Loucy (cell line): Measurements from ENCODE around the gene CDHR4.
"Not testable (repeated sequence)": the region's sequence is repeated elsewhere in the genome, so short reads cannot be mapped to it uniquely, and the experiment has no call there.

Experiments
- H2AFZ ChIP-seq: fragments of 200-600 bp; sonication (generic); 2 replicates; pipeline ENCODE4 v1.6.0; 2016; ENCODE audit warnings: antibody characterized with exemption, mild to moderate bottlenecking, low read length, moderate library complexity
- H3F3A ChIP-seq: fragments of 200-600 bp; 2 replicates; pipeline ENCODE4 v1.6.0; 2016; ENCODE audit warnings: antibody characterized with exemption, low read depth, mild to moderate bottlenecking
- H3K27me3 ChIP-seq: fragments of 200-600 bp; sonication (generic); 2 replicates; pipeline ENCODE4 v1.6.1; 2014; ENCODE audit warnings: low read length, mild to moderate bottlenecking; ENCODE audit not compliant: insufficient read depth, poor library complexity, severe bottlenecking
- H3K36me3 ChIP-seq: fragments of 200-600 bp; sonication (generic); 2 replicates; pipeline ENCODE4 v1.6.1; 2016; ENCODE audit warnings: low read length; ENCODE audit not compliant: insufficient read depth
- H3K4me1 ChIP-seq: fragments of 200-600 bp; sonication (generic); 2 replicates; pipeline ENCODE4 v1.5.1; 2014; ENCODE audit warnings: low read length, mild to moderate bottlenecking; ENCODE audit not compliant: insufficient read depth, poor library complexity, severe bottlenecking
- H3K4me2 ChIP-seq: fragments of 200-600 bp; sonication (generic); 2 replicates; pipeline ENCODE4 v1.6.0; 2014; ENCODE audit warnings: antibody characterized with exemption, low read length, low read depth, mild to moderate bottlenecking; ENCODE audit not compliant: poor library complexity, severe bottlenecking
- H3K4me3 ChIP-seq: fragments of 200-600 bp; sonication (generic); 2 replicates; pipeline ENCODE4 v1.5.1; 2014; ENCODE audit warnings: low read length, mild to moderate bottlenecking, mixed read lengths; ENCODE audit not compliant: poor library complexity, severe bottlenecking
- H3K79me2 ChIP-seq: fragments of 200-600 bp; sonication (generic); 2 replicates; pipeline ENCODE4 v1.6.1; 2014; ENCODE audit warnings: low read length; ENCODE audit not compliant: insufficient read depth
- H3K9ac ChIP-seq: fragments of 200-600 bp; sonication (generic); 2 replicates; pipeline ENCODE4 v1.6.0; 2014; ENCODE audit warnings: mild to moderate bottlenecking, low read depth, low read length, moderate library complexity; ENCODE audit not compliant: poor library complexity, severe bottlenecking
- H3K9me2 ChIP-seq: fragments of 200-600 bp; sonication (generic); replicated peaks from 2 replicates; pipeline ENCODE4 v1.6.1; 2016; ENCODE audit warnings: low read depth, low read length, mixed read lengths
- H3K9me3 ChIP-seq: fragments of 200-600 bp; sonication (generic); 2 replicates; pipeline ENCODE4 v1.6.1; 2014; ENCODE audit warnings: mild to moderate bottlenecking, antibody characterized with exemption, low read length, low read depth; ENCODE audit not compliant: insufficient read depth
- H4K20me1 ChIP-seq: fragments of 200-600 bp; sonication (generic); 2 replicates; pipeline ENCODE4 v1.6.0; 2014; ENCODE audit warnings: antibody characterized with exemption, low read length, mild to moderate bottlenecking; ENCODE audit not compliant: insufficient read depth, poor library complexity, severe bottlenecking
- EZH2phosphoT487 ChIP-seq: fragments of 200-600 bp; IDR thresholded peaks from 2 replicates; pipeline ENCODE4 v1.6.1; 2018; ENCODE audit warnings: antibody characterized with exemption, mild to moderate bottlenecking, moderate library complexity, borderline replicate concordance
- TF ChIP-seq, protein P1 (sequence below): fragments of 200-600 bp; sonication (generic); conservative IDR thresholded peaks from 2 replicates; pipeline ENCODE4 v1.5.1; 2014; ENCODE audit warnings: mild to moderate bottlenecking, antibody characterized with exemption, low read length

The CDHR4 gene

GRCh38 chr3:49779358-49780079, 20.2 kb downstream of the CDHR4 start:
- Histone ChIP-seq H3K4me1 (peaks cover 25% of the 10 kb centered on the region), H4K20me1 (no peaks in the 10 kb centered on the region), H3K9me2 (no peaks in the 10 kb centered on the region), H2AFZ (no peak overlapping the region), H3K4me2 (peak overlapping the region; percentile 63), H3K9me3 (no peaks in the 10 kb centered on the region), H3K9ac (no peak overlapping the region), H3K79me2 (peaks cover 73% of the 10 kb centered on the region), H3K36me3 (no peaks in the 10 kb centered on the region), H3F3A (0 out of 2 replicates have a peak, but pooled peaks cover 3% of the 10 kb centered on the region), H3K27me3 (no peaks in the 10 kb centered on the region), H3K4me3 (no peak overlapping the region)
- TF ChIP-seq, protein P1, sequence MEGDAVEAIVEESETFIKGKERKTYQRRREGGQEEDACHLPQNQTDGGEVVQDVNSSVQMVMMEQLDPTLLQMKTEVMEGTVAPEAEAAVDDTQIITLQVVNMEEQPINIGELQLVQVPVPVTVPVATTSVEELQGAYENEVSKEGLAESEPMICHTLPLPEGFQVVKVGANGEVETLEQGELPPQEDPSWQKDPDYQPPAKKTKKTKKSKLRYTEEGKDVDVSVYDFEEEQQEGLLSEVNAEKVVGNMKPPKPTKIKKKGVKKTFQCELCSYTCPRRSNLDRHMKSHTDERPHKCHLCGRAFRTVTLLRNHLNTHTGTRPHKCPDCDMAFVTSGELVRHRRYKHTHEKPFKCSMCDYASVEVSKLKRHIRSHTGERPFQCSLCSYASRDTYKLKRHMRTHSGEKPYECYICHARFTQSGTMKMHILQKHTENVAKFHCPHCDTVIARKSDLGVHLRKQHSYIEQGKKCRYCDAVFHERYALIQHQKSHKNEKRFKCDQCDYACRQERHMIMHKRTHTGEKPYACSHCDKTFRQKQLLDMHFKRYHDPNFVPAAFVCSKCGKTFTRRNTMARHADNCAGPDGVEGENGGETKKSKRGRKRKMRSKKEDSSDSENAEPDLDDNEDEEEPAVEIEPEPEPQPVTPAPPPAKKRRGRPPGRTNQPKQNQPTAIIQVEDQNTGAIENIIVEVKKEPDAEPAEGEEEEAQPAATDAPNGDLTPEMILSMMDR, result no peak
- TF ChIP-seq EZH2phosphoT487, result no peak

DNA sequence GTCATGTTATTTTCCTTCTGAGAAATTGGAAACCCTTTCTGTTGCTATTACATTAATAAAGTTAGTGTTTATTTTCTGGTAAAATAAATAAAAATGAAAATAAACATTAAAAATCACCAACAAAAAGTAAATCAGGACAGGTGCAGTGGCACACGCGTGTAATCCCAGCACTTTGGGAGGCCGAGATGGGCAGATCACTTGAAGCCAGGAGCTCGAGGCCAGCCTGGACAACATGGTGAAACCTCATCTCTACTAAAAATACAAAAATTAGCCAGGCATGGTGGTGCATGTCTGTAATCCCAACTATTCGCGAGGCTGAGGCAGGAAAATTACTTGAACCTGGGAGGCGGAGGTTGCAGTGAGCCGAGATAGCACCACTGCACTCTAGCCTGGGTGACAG, 23.6 kb downstream of the CDHR4 start:
- not testable (repeated sequence) for H3K36me3 ChIP-seq, H4K20me1 ChIP-seq, H3F3A ChIP-seq, H3K9me3 ChIP-seq, H2AFZ ChIP-seq, H3K9me2 ChIP-seq, H3K27me3 ChIP-seq, H3K4me3 ChIP-seq, H3K4me2 ChIP-seq, H3K9ac ChIP-seq
- Histone ChIP-seq H3K79me2 (peaks cover 67% of the 10 kb centered on the region), H3K4me1 (peaks cover 20% of the 10 kb centered on the region)

DNA sequence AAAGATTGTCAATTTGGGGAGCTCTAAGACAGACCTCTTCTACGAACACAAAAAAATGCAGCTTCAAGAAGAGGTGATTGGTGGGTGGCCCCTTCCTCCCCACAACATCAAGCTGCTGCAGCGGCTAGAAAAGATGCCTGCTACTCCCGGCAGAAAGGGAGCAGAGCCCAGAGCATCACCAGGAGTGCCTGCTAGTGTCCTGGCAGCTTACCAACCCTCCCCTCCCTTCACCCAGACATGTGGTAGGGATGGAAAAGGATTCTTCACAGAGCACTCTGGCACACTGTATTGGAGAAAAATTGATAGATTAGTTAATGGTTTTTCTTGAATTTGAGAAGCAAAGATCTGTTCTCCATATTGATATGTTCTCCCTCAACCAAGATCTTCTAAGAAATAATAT, 24.1 kb downstream of the CDHR4 start:
- Histone ChIP-seq H3K4me3 (no peak overlapping the region), H3K4me2 (no peak overlapping the region), H3K9me2 (no peaks in the 10 kb centered on the region), H2AFZ (no peak overlapping the region), H3K9ac (no peak overlapping the region), H3K9me3 (no peaks in the 10 kb centered on the region), H3K4me1 (peaks cover 17% of the 10 kb centered on the region), H3K36me3 (no peaks in the 10 kb centered on the region), H3K79me2 (peaks cover 68% of the 10 kb centered on the region), H4K20me1 (peaks cover 8% of the 10 kb centered on the region), H3F3A (0 out of 2 replicates have a peak, but pooled peaks cover 3% of the 10 kb centered on the region), H3K27me3 (no peaks in the 10 kb centered on the region)
- TF ChIP-seq, protein P1, result no peak
- no peak for TF ChIP-seq EZH2phosphoT487

DNA sequence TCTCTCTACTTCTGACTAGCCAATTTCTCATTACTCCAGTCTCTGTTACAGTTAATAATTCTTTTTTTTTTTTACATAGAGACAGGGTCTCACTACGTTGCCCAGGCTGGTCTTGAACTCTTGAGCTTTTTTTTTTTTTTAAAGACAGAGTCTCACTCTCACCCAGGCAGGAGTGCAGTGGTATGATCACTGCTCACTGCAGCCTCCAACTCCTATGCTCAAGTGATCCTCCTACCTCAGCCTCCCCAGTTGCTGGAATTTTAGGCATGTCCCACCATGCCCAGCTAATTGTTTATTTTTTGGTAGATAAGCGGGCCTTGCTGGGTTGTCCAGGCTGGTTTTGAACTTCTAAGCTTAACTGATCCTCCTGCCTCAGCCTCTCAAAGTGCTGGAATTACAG, 27.0 kb downstream of the CDHR4 start:
- no peaks in the 10 kb centered on the region for H3K27me3 ChIP-seq
- no peaks in the 10 kb centered on the region for H3K9me2 ChIP-seq
- peaks cover 71% of the 10 kb centered on the region for H3K79me2 ChIP-seq
- 0 out of 2 replicates have a peak, but pooled peaks cover 3% of the 10 kb centered on the region for H3F3A ChIP-seq
- no peaks in the 10 kb centered on the region for H3K9me3 ChIP-seq
- H3K4me1 ChIP-seq, result peaks cover 4% of the 10 kb centered on the region
- H3K4me2 ChIP-seq, result no peak overlapping the region
- H3K4me3 ChIP-seq, result no peak overlapping the region
- H3K9ac ChIP-seq, result no peak overlapping the region
- H4K20me1 ChIP-seq, result peaks cover 23% of the 10 kb centered on the region
- H3K36me3 ChIP-seq, result peaks cover 3% of the 10 kb centered on the region; the same call in 1 of the 2 replicates
- H2AFZ ChIP-seq, result no peak overlapping the region
- TF ChIP-seq, protein P1, result no peak
- no peak for TF ChIP-seq EZH2phosphoT487
